Stomach smooth muscle (tissue), 2 donors: ENCODE measurements around the gene AURKA.

Source experiments
- H3K27ac ChIP-seq: one replicate; pipeline ENCODE4 v1.7.0; 2013; ENCODE audit warnings: mild to moderate bottlenecking, low read length, inconsistent platforms
- H3K27me3 ChIP-seq, 2 donors: one replicate each; pipeline ENCODE4 v1.7.0; 2013; ENCODE audit warnings: low read length in 2 of 2; ENCODE audit not compliant: insufficient read depth in 2 of 2, control insufficient read depth in 1 of 2
- H3K36me3 ChIP-seq, 2 donors: one replicate each; pipeline ENCODE4 v1.7.0; 2013; ENCODE audit warnings: low read length in 2 of 2; ENCODE audit not compliant: control insufficient read depth in 2 of 2, insufficient read depth in 2 of 2
- H3K4me1 ChIP-seq: one replicate; pipeline ENCODE4 v1.7.0; 2013; ENCODE audit warnings: low read length; ENCODE audit not compliant: control insufficient read depth, insufficient read depth
- H3K4me3 ChIP-seq, 2 donors: one replicate each; pipeline ENCODE4 v1.7.0; 2013; ENCODE audit warnings: low read length in 2 of 2
- H3K9ac ChIP-seq, 2 donors: one replicate each; pipeline ENCODE4 v1.7.0; 2013; ENCODE audit warnings: low read length in 2 of 2, mild to moderate bottlenecking in 1 of 2
- H3K9me3 ChIP-seq, 2 donors: one replicate each; pipeline ENCODE4 v1.7.0; 2013; ENCODE audit warnings: low read length in 2 of 2; ENCODE audit not compliant: control insufficient read depth in 2 of 2
- donor health status: healthy.
- donor health status: Pancreatic carcinoma.

Gene AURKA

GRCh38 chr20:56392132-56392880 is at the start of gene AURKA, which contains the start of gene CSTF1:
AURKA (minus strand) TSS chr20:56392215; CDS start chr20:56388197, 4,018 bp downstream.
CSTF1 (plus strand) TSS chr20:56392645; CDS start chr20:56395553, 2,908 bp downstream.
- Histone ChIP-seq H3K36me3 (peaks cover 13 to 16% of the 10 kb centered on the region in 2 donors), H3K27me3 (no peaks in the 10 kb centered on the region)

GRCh38 chr20:56440346-56441007 is 48.5 kb upstream of the AURKA start:
- Histone ChIP-seq H3K27me3 (peaks cover 4 to 5% of the 10 kb centered on the region in 2 donors), H3K4me1 (peaks cover 8% of the 10 kb centered on the region), H3K9ac (no peak overlapping the region), H3K9me3 (no peaks in the 10 kb centered on the region), H3K36me3 (no peaks in the 10 kb centered on the region), H3K27ac (no peak overlapping the region), H3K4me3 (no peak overlapping the region)

More at GRCh38 chr20:56392132-56392880, at the start of gene AURKA, which contains the start of gene CSTF1:
- Histone ChIP-seq H3K9me3 (no peaks in the 10 kb centered on the region), H3K9ac (peak within 1 kb of the TSS; percentile 95 to 98), H3K4me3 (peak within 1 kb of the TSS; percentile 99), H3K4me1 (peaks cover 15% of the 10 kb centered on the region), H3K27ac (peak within 1 kb of the TSS; percentile 90)

DNA sequence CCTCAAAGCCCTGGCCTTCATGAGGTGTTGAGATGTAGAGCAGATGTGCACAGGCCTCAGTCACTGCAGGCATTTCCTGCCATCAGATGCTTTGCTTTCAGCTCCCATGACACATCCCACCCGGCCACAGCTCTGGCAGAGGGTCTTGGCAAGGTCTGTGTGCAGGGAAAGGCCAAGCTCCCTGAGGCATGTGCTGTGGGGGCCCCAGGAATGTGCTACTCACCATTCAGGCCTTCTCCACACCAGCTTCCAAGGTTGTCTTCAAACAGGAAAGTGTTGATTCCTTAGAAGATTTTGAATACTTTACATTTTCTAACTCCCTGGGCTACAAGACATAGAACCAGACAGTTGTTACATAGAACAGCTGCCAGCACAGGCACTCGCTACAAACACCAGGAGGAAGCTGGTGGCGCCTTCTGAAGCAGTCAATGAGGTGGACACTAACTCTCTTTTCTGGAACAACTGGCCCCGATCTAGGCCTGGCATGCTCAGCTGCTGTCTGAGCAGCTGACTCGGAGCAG is 47.8 kb upstream of the AURKA start:
- Histone ChIP-seq H3K27ac (no peak overlapping the region), H3K4me3 (no peak overlapping the region), H3K4me1 (peaks cover 8% of the 10 kb centered on the region), H3K36me3 (no peaks in the 10 kb centered on the region), H3K27me3 (peaks cover 4 to 5% of the 10 kb centered on the region in 2 donors), H3K9ac (no peak overlapping the region), H3K9me3 (no peaks in the 10 kb centered on the region)

GRCh38 chr20:56438284-56438683 is 46.3 kb upstream of the AURKA start:
- peaks cover 12% of the 10 kb centered on the region for H3K4me1 ChIP-seq
- H3K36me3 ChIP-seq = no peaks in the 10 kb centered on the region
- H3K4me3 ChIP-seq = no peak overlapping the region
- no peaks in the 10 kb centered on the region for H3K27me3 ChIP-seq
- H3K27ac ChIP-seq = no peak overlapping the region
- H3K9ac ChIP-seq = no peak overlapping the region
- no peaks in the 10 kb centered on the region for H3K9me3 ChIP-seq

- peaks cover 12% of the 10 kb centered on the region for H3K4me1 ChIP-seq
- H3K27me3 ChIP-seq = no peaks in the 10 kb centered on the region
- no peaks in the 10 kb centered on the region for H3K9me3 ChIP-seq
- H3K9ac ChIP-seq = no peak overlapping the region
- H3K27ac ChIP-seq = no peak overlapping the region
- H3K4me3 ChIP-seq = no peak overlapping the region
- no peaks in the 10 kb centered on the region for H3K36me3 ChIP-seq
Observed at GRCh38 chr20:56437196-56437960, 45.4 kb upstream of the AURKA start.

DNA sequence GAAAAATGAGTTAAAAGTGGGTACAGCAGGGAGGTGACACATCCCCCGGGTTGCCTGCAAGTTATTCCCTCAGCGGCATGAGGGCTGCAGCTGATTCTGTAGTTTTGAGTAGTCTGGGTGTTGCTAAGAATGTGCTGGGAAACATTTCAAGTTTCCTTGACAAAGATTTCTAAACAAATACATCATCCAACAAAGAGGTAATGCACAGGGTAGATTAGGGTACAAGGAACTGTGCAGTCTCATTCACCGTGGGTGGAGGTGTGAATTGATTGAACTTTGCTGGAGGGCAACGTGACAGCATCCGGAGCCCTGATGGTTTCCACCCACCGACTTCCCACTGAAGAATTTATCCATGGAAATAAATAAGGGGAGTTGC is 41.9 kb upstream of the AURKA start:
- Histone ChIP-seq H3K4me1 (peaks cover 8% of the 10 kb centered on the region), H3K9ac (peak overlapping the region in 1 of 2 donors; percentile 29), H3K4me3 (no peak overlapping the region), H3K9me3 (no peaks in the 10 kb centered on the region), H3K36me3 (no peaks in the 10 kb centered on the region), H3K27ac (no peak overlapping the region), H3K27me3 (peaks cover 0 to 3% of the 10 kb centered on the region in 2 donors)

- H3K9me3 ChIP-seq = no peaks in the 10 kb centered on the region
- no peak overlapping the region for H3K27ac ChIP-seq
- H3K9ac ChIP-seq = no peak overlapping the region
- no peak overlapping the region for H3K4me3 ChIP-seq
- no peaks in the 10 kb centered on the region for H3K36me3 ChIP-seq
- peaks cover 10% of the 10 kb centered on the region for H3K4me1 ChIP-seq
- peaks cover 0 to 3% of the 10 kb centered on the region in 2 donors for H3K27me3 ChIP-seq
Observed at GRCh38 chr20:56433221-56433879, 41.3 kb upstream of the AURKA start.

DNA sequence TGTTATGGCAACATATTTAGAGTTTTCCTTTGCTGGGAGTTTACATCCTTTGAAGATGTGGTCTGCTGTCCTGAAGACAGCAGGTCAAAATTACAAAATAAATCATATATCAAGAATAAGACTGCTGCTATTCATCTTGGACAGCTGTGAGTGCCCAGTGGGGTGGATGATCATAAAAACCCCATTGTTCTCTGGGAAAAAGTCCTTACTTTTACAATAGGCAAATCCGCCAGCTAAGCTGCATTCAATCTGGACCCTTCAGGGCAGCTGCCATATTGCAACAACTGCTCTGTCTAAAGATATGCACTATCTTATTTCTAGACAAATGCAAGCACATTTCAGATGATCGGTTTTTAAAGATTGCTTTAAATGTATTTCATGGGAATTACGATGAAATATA is 39.5 kb upstream of the AURKA start:
- H3K4me1 ChIP-seq = peaks cover 10% of the 10 kb centered on the region
- H3K27ac ChIP-seq = no peak overlapping the region
- no peak overlapping the region for H3K9ac ChIP-seq

GRCh38 chr20:56430957-56431356 is 38.9 kb upstream of the AURKA start:
- H3K27me3 ChIP-seq = peaks cover 0 to 3% of the 10 kb centered on the region in 2 donors
- H3K9ac ChIP-seq = no peak overlapping the region
- H3K27ac ChIP-seq = no peak overlapping the region
- no peaks in the 10 kb centered on the region for H3K36me3 ChIP-seq
- H3K9me3 ChIP-seq = no peaks in the 10 kb centered on the region
- peaks cover 10% of the 10 kb centered on the region for H3K4me1 ChIP-seq
- H3K4me3 ChIP-seq = no peak overlapping the region

More for the DNA sequence above, 39.5 kb upstream of the AURKA start:
- Histone ChIP-seq H3K27me3 (peaks cover 0 to 3% of the 10 kb centered on the region in 2 donors), H3K36me3 (no peaks in the 10 kb centered on the region), H3K9me3 (no peaks in the 10 kb centered on the region), H3K4me3 (no peak overlapping the region)

GRCh38 chr20:56430461-56430860 is 38.4 kb upstream of the AURKA start:
- no peaks in the 10 kb centered on the region for H3K9me3 ChIP-seq
- no peaks in the 10 kb centered on the region for H3K36me3 ChIP-seq
- no peak overlapping the region for H3K27ac ChIP-seq
- H3K9ac ChIP-seq = no peak overlapping the region
- no peak overlapping the region for H3K4me3 ChIP-seq
- H3K4me1 ChIP-seq = peaks cover 10% of the 10 kb centered on the region
- H3K27me3 ChIP-seq = peaks cover 0 to 3% of the 10 kb centered on the region in 2 donors
